ENCODE measurements around the gene ARHGEF19.

DNA sequence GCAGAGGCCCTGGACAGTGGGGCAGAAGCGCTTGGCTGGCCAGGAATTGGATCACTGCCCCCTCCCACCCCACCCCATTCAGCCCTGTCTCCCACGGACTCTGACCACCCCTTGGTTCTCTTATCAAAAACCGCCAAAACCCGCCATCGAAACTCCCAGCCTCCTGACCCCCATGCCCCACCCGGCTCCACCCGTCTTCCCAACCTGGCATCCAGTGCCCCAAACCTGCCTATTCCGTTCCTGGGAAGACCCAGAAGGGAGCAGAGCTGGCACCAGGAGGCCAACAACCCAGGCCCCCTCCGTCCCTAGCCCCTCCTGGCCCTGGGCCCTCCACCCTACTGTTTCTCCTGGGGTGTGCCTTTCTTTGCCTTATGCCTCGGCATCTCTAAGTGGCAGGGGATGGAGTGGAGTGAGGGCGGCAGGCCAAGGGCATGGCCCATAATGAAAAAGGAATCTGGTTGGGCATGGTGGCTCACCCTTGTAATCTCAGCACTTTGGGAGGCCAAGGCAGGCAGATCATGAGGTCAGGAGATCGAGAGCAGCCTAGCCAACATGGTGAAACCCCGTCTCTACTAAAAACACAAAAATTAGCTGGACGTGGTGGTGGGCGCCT lies 40.1 kb downstream of the ARHGEF19 start:
- TF ChIP-seq POLR2A (IDR thresholded peaks at IDR 0.05; ENCODE audit: low read length) (no peak), GATA1 (IDR thresholded peaks at IDR 0.05; ENCODE audit: low read depth, low read length) (no peak)
